T-cell (primary cell): Measurements from ENCODE around the gene TECTA. TPM values are rescaled to one million over a fixed set of nuclear protein-coding genes. Genes with fewer than 3 reads are reported as not detected.
A peak's percentile ranks its signal among the peaks of the same experiment; 100 is the strongest.

Experiments
- ATAC-seq, 4 experiments: fragments of 200-7000 bp in 3 of 4; fragments of 150-1000 bp in 1 of 4; cut with Tn5 transposase; replicated peaks in 1 of 4; 1 replicate in 3 of 4; 2 replicates in 1 of 4; pipeline ENCODE4 v1.10.0; 2021; ENCODE audit warnings: moderate library complexity in 3 of 4, mild to moderate bottlenecking in 2 of 4, moderate number of reproducible peaks in 1 of 4
- CTCF ChIA-PET, 2 donors: fragments of 300-600 bp; sonication (Branson Sonifier 250); formaldehyde crosslinking; loops; one replicate each; lab custom pipeline; 2022; ENCODE audit warnings: antibody characterized with exemption in 2 of 2; lab: Charles Lee
- POLR2A ChIA-PET, 2 donors: fragments of 300-600 bp; sonication (Branson Sonifier 250); formaldehyde crosslinking; loops; one replicate each; lab custom pipeline; 2022; ENCODE audit warnings: antibody characterized with exemption in 2 of 2; lab: Charles Lee
- DNase-seq, 35 experiments: peaks; one replicate each; pipeline versions ENCODE4 v3.0.0 to v3.0.0-alpha.2; 2013 to 2023
- H3K27ac ChIP-seq: one replicate; pipeline ENCODE4 v1.5.1; 2013; ENCODE audit warnings: low read length
- H3K27me3 ChIP-seq, 2 experiments: replicated peaks in 1 of 2; 1 replicate in 1 of 2; 2 replicates in 1 of 2; pipeline versions ENCODE4 v1.6.1 to v1.7.0; 2013; ENCODE audit warnings: low read length in 1 of 2, mixed read lengths in 1 of 2; ENCODE audit not compliant: control insufficient read depth in 2 of 2, insufficient read depth in 2 of 2; ENCODE audit errors: extremely low read depth in 1 of 2
- H3K36me3 ChIP-seq, 2 donors: 1 replicate in 1 of 2; 2 replicates in 1 of 2; pipeline versions ENCODE4 v1.6.1 to v1.7.0; 2013; ENCODE audit warnings: low read length in 1 of 2; ENCODE audit not compliant: control insufficient read depth in 2 of 2, insufficient read depth in 1 of 2; ENCODE audit errors: extremely low read depth in 1 of 2
- H3K4me1 ChIP-seq, 2 experiments: 1 replicate in 1 of 2; 2 replicates in 1 of 2; pipeline versions ENCODE4 v1.6.1 to v1.7.0; 2013; ENCODE audit warnings: low read length in 2 of 2, mixed read lengths in 1 of 2; ENCODE audit not compliant: insufficient read depth in 2 of 2, control insufficient read depth in 1 of 2; ENCODE audit errors: extremely low read depth in 1 of 2
- H3K4me3 ChIP-seq, 2 donors: 1 replicate in 1 of 2; 2 replicates in 1 of 2; pipeline versions ENCODE4 v1.5.1 to v1.7.0; 2013; ENCODE audit warnings: mild to moderate bottlenecking in 2 of 2, low read length in 1 of 2, moderate library complexity in 1 of 2; ENCODE audit not compliant: control insufficient read depth in 1 of 2; ENCODE audit errors: extremely low read depth in 1 of 2
- H3K9me3 ChIP-seq: 2 replicates; pipeline ENCODE4 v1.7.0; 2013
- H3K27ac Mint-ChIP-seq, 2 donors: one replicate each; pipeline ENCODE4 v1.8.0; 2020 to 2021; ENCODE audit warnings: mild to moderate bottlenecking in 2 of 2, mixed read lengths in 2 of 2
- H3K27me3 Mint-ChIP-seq, 2 donors: one replicate each; pipeline ENCODE4 v1.8.0; 2021 to 2022; ENCODE audit warnings: mixed read lengths in 2 of 2
- H3K36me3 Mint-ChIP-seq: one replicate; pipeline ENCODE4 v1.8.0; 2021; ENCODE audit warnings: mixed read lengths
- H3K4me1 Mint-ChIP-seq, 3 donors: one replicate each; pipeline ENCODE4 v1.8.0; 2020 to 2022; ENCODE audit warnings: mixed read lengths in 3 of 3, mild to moderate bottlenecking in 1 of 3
- H3K4me3 Mint-ChIP-seq, 3 donors: one replicate each; pipeline ENCODE4 v1.8.0; 2020 to 2022; ENCODE audit warnings: mild to moderate bottlenecking in 3 of 3, mixed read lengths in 3 of 3, moderate library complexity in 3 of 3
- H3K9me3 Mint-ChIP-seq, 3 donors: one replicate each; pipeline ENCODE4 v1.8.0; 2020 to 2022; ENCODE audit warnings: mixed read lengths in 3 of 3
- WGBS: methylation state at CpG from one replicate; pipeline ENCODE4 v1.1.5; 2013; ENCODE audit warnings: missing lambda C conversion rate; ENCODE audit not compliant: insufficient coverage; 5-methylcytosine and 5-hydroxymethylcytosine counted together
- total RNA-seq, 35 experiments: library from RNA in 6 of 35; stranded (reverse) in 6 of 35; fragments of 120-200 nt in 1 of 35; gene quantifications; one replicate each; pipeline versions ENCODE4 v1.2.1 to v1.2.4 and lab custom pipeline; 2013 to 2026

The TECTA gene
- total RNA-seq, 5 donors from 2014 or later (not counting 1 experiment from before 2014, with no cell fraction given) = 0.30 to 0.60 (median 0.50) TPM

DNA sequence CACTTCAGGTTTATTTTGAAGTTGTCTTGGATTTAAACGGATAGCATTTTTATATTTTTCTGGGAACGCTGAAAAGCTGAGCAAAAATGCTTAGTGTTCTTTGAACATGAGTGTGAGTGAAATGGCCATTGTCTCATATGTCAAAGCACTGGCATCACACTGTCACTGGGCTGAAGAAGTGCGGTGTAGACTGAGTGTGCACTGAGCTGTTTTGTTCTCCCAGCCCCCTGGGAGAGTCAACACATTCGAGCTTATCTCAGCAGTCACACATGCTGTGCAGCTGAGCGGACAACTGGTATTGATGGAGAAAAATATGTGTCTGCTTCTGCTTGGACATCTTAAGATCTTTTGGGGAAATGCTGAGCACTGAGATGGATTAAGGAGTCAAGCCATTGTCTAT is 90.8 kb downstream of the TECTA start:
- ATAC-seq (no peak), DNase-seq (no peak)
- H3K9me3 Mint-ChIP-seq = no peaks in the 10 kb centered on the region
- ChIA-PET CTCF (interaction anchor here in 1 of 2 donors (0.6 kb wide), 1 partner anchor 400 kb away, joined by 3 read pairs; no protein-coding TSS in a partner anchor), POLR2A (interaction anchor here in 1 of 2 donors (1.0 kb wide), 1 partner anchor 165 kb away, joined by 5 read pairs; no protein-coding TSS in a partner anchor)
- peaks cover 0 to 7% (median 3%) of the 10 kb centered on the region in 3 donors for H3K4me1 Mint-ChIP-seq
- Histone ChIP-seq H3K27me3 (peaks cover 0 to 5% of the 10 kb centered on the region in 2 experiments), H3K36me3 (no peaks in the 10 kb centered on the region), H3K9me3 (no peaks in the 10 kb centered on the region), H3K4me3 (no peak overlapping the region), H3K27ac (no peak overlapping the region), H3K4me1 (peaks cover 0 to 2% of the 10 kb centered on the region in 2 experiments)
- H3K27me3 Mint-ChIP-seq = peaks cover 25 to 30% of the 10 kb centered on the region in 2 donors
- 100% methylated on average over 1 of the region's 5 CpGs for WGBS
- peaks cover 4% of the 10 kb centered on the region for H3K36me3 Mint-ChIP-seq
- no peak overlapping the region for H3K4me3 Mint-ChIP-seq
- H3K27ac Mint-ChIP-seq = no peak overlapping the region

GRCh38 chr11:121194731-121195596 is 93.9 kb downstream of the TECTA start:
- H3K4me1 ChIP-seq = peaks cover 0 to 2% of the 10 kb centered on the region in 2 experiments
- peaks cover 4 to 5% of the 10 kb centered on the region in 2 experiments for H3K27me3 ChIP-seq
- no peak overlapping the region for H3K4me3 ChIP-seq
- POLR2A ChIA-PET = no interaction called here
- H3K27ac ChIP-seq = no peak overlapping the region
- CTCF ChIA-PET = interaction anchor here (0.6 to 1.1 kb wide), 8 partner anchors 12 to 972 kb away, joined by 3 to 8 read pairs (median 3); partner anchors contain the start of genes ARHGEF12 (in 1 of the 2) and GRIK4 (in 1 of the 2)
- Mint-ChIP-seq H3K36me3 (no peaks in the 10 kb centered on the region), H3K27ac (no peak overlapping the region), H3K27me3 (peaks cover 18 to 24% of the 10 kb centered on the region in 2 donors), H3K4me1 (peaks cover 0 to 7% (median 3%) of the 10 kb centered on the region in 3 donors), H3K4me3 (no peak overlapping the region), H3K9me3 (no peaks in the 10 kb centered on the region)
- WGBS = no CpG with 5 or more reads among the region's 13 CpGs
- DNase-seq (peak in 32 of 35 experiments; percentile 2 to 82 (median 24)), ATAC-seq (peak; percentile 52 to 70 (median 64))
- H3K36me3 ChIP-seq = no peaks in the 10 kb centered on the region
- H3K9me3 ChIP-seq = no peaks in the 10 kb centered on the region

- Mint-ChIP-seq H3K4me3 (no peak overlapping the region), H3K4me1 (peaks cover 0 to 7% (median 3%) of the 10 kb centered on the region in 3 donors), H3K27ac (no peak overlapping the region), H3K9me3 (no peaks in the 10 kb centered on the region), H3K36me3 (no peaks in the 10 kb centered on the region), H3K27me3 (peaks cover 19 to 21% of the 10 kb centered on the region in 2 donors)
- H3K9me3 ChIP-seq = no peaks in the 10 kb centered on the region
- no peak overlapping the region for H3K27ac ChIP-seq
- POLR2A ChIA-PET = no interaction called here
- no peak overlapping the region for H3K4me3 ChIP-seq
- no peak for DNase-seq
- peaks cover 0 to 2% of the 10 kb centered on the region in 2 experiments for H3K4me1 ChIP-seq
- H3K36me3 ChIP-seq = no peaks in the 10 kb centered on the region
- 67% methylated on average over 1 of the region's 5 CpGs for WGBS
- no peak for ATAC-seq
- H3K27me3 ChIP-seq = peaks cover 5 to 7% of the 10 kb centered on the region in 2 experiments
- CTCF ChIA-PET = interaction anchor here in 1 of 2 donors (0.9 kb wide), 1 partner anchor 10 kb away, joined by 4 read pairs; no protein-coding TSS in a partner anchor
These were observed 97.4 kb downstream of the TECTA start for GRCh38 chr11:121198491-121198890.

GRCh38 chr11:121199516-121199915 is 98.5 kb downstream of the TECTA start:
- Histone ChIP-seq H3K4me3 (no peak overlapping the region), H3K27me3 (peaks cover 4 to 7% of the 10 kb centered on the region in 2 experiments), H3K4me1 (peaks cover 0 to 2% of the 10 kb centered on the region in 2 experiments), H3K36me3 (no peaks in the 10 kb centered on the region), H3K9me3 (no peaks in the 10 kb centered on the region), H3K27ac (no peak overlapping the region)
- DNase-seq = no peak
- Mint-ChIP-seq H3K27ac (no peak overlapping the region), H3K36me3 (no peaks in the 10 kb centered on the region), H3K27me3 (peaks cover 18 to 21% of the 10 kb centered on the region in 2 donors), H3K4me3 (no peak overlapping the region), H3K9me3 (no peaks in the 10 kb centered on the region), H3K4me1 (peaks cover 0 to 6% (median 3%) of the 10 kb centered on the region in 3 donors)
- 100% methylated on average over 1 of the region's 3 CpGs for WGBS
- no peak for ATAC-seq
- POLR2A ChIA-PET = no interaction called here
- CTCF ChIA-PET = interaction anchor here in 1 of 2 donors (0.9 kb wide), 1 partner anchor 11 kb away, joined by 4 read pairs; no protein-coding TSS in a partner anchor

GRCh38 chr11:121206810-121207209 is 105.8 kb downstream of the TECTA start:
- no peaks in the 10 kb centered on the region for H3K9me3 Mint-ChIP-seq
- no peak for ATAC-seq

DNA sequence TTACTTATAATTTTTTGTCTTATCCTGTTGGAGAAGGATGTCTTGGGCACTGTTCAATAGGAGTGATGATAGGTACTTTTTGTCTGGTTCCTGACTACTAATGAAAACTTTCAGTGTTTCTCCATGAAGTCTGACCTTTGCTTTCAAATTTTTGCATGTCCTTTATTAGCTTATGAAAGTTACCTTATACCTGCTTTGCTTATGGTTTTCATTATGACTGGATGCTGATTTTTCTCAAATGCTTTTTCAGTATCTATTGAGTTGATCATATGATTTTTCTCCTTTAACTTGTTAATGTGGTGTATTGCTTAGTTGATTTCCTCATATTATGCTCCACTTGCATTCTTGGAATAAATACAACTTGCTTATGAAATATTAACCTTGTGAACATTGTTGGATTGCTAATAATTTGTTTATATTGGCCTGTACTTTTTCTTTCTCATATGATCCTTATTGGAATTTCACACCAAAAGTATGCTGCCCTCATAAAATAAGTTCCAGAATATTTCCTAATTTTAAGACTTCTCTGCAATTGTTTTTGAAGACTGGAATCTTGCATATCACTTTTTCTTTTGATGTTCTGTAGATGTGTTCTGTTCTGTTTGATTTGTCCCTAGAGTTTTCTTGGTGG is 106.6 kb downstream of the TECTA start:
- ChIA-PET POLR2A (no interaction called here), CTCF (interaction anchor here in 1 of 2 donors (0.7 kb wide), 1 partner anchor 13 kb away, joined by 3 read pairs; no protein-coding TSS in a partner anchor)
- H3K27me3 ChIP-seq = peaks cover 0 to 7% of the 10 kb centered on the region in 2 experiments
- no peaks in the 10 kb centered on the region for H3K4me1 ChIP-seq
- H3K4me1 Mint-ChIP-seq = no peaks in the 10 kb centered on the region
- no peaks in the 10 kb centered on the region for H3K9me3 Mint-ChIP-seq
- H3K4me3 Mint-ChIP-seq = no peak overlapping the region
- H3K36me3 Mint-ChIP-seq = no peaks in the 10 kb centered on the region
- no peaks in the 10 kb centered on the region for H3K36me3 ChIP-seq
- no peak overlapping the region for H3K27ac ChIP-seq
- ATAC-seq (no peak), DNase-seq (no peak)
- H3K27ac Mint-ChIP-seq = no peak overlapping the region
- H3K27me3 Mint-ChIP-seq = peaks cover 13 to 28% of the 10 kb centered on the region in 2 donors
- no peaks in the 10 kb centered on the region for H3K9me3 ChIP-seq
- no peak overlapping the region for H3K4me3 ChIP-seq

More at GRCh38 chr11:121206810-121207209, 105.8 kb downstream of the TECTA start:
- Histone ChIP-seq H3K27ac (no peak overlapping the region), H3K36me3 (no peaks in the 10 kb centered on the region), H3K27me3 (peaks cover 0 to 6% of the 10 kb centered on the region in 2 experiments), H3K9me3 (no peaks in the 10 kb centered on the region), H3K4me3 (no peak overlapping the region), H3K4me1 (no peaks in the 10 kb centered on the region)
- POLR2A ChIA-PET = no interaction called here
- H3K27me3 Mint-ChIP-seq = peaks cover 13 to 24% of the 10 kb centered on the region in 2 donors
- CTCF ChIA-PET = interaction anchor here in 1 of 2 donors (0.7 kb wide), 1 partner anchor 12 kb away, joined by 3 read pairs; no protein-coding TSS in a partner anchor
- no peak overlapping the region for H3K4me3 Mint-ChIP-seq
- DNase-seq = no peak
- no peaks in the 10 kb centered on the region for H3K36me3 Mint-ChIP-seq
- WGBS = no CpG with 5 or more reads among the region's 2 CpGs
- no peak overlapping the region for H3K27ac Mint-ChIP-seq
- no peaks in the 10 kb centered on the region for H3K4me1 Mint-ChIP-seq
